ENCODE measurements around the gene HMOX2.

HMOX2 gene

DNA sequence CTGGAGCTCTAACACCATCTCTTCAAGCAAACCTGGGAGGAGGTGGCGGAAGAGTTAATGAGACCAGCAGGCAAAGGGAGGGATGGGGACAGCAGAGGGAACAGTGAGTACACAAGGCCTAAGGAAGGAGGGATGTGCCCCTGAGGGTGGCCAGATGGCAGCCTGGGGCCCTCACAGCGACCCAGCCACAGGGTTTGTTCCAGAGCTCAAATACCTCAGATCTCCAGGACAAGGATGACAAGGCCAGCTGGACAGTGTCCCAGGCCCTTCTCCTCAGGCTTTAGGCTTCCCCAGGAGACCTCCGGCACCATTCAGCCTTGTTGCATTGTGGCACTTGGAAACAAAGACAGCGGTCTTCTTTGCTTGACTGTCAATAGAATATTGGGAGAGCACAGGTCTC is 47.5 kb downstream of the HMOX2 start:
- no peak for DNase-seq (ENCODE audit: low read depth in 2 of 2)

DNA sequence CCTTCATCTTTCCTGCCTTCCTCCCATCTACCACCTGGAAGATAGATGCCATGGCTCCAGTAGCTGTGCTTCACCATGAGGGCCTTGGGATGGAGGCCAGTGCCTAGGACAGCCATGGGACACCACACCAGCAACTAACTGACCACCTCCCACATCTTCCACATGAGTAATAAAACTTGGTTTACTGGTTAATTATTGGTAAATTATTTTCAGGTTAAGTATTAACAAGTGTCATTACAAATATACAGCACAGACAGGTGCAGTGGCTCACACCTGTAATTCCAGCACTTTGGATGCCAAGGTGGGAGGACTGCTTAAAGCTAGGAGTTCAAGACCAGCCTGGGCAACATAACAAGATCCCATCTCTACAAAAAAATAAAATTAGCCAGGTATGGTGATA is 48.4 kb downstream of the HMOX2 start:
- DNase-seq (ENCODE audit: low read depth in 2 of 2), result no peak

DNA sequence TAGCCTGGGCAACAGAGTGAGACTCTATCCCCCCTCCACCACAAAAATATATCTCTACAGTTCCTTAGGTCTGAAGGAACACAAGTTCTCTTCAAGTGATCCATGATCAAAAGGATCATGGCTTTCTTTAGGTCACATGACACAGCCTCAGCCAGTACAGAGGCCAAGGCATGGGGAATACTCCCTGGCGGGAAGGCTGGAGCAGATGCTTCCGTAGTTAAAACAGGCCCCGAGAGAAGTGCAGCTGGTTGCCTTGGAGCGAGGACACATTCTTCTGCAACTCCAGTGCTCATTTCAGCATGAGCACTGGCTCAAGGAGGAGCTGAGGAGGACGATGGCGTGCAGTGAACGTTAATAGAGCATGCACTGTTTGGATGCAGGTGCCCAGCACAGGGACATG is 48.9 kb downstream of the HMOX2 start:
- no peak for DNase-seq (ENCODE audit: low read depth in 2 of 2)

DNA sequence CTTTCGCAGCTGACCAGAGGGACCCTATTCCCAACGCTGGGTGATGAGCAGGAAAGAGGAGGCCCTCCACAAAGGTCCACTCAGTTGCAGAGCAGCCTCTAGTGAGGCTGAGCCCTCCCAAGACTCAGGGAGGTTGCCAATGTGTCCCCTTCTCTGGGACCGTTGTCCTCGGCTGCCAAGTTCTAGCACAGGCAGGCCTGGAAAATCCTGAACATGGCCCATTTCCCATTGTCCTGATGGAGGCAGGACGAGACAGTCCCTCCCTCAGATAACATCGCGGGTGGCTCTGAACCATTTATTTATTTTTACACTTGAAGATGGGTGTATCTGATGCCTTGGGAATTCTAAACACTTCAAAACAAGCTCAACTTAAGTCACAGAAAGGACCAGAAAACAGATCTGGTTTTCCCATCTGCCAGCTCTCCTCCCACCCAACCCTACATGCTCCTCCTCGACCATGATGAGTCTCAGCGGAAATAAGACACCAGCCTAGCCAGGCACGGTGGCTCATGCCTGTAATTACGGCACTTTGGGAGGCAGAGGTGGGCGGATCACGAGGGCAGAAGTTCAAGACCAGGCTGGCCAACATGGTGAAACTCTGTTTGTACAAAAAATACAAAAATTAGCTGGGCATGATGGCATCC is 49.6 kb downstream of the HMOX2 start:
- no peak for DNase-seq (ENCODE audit: low read depth in 2 of 2)

DNA sequence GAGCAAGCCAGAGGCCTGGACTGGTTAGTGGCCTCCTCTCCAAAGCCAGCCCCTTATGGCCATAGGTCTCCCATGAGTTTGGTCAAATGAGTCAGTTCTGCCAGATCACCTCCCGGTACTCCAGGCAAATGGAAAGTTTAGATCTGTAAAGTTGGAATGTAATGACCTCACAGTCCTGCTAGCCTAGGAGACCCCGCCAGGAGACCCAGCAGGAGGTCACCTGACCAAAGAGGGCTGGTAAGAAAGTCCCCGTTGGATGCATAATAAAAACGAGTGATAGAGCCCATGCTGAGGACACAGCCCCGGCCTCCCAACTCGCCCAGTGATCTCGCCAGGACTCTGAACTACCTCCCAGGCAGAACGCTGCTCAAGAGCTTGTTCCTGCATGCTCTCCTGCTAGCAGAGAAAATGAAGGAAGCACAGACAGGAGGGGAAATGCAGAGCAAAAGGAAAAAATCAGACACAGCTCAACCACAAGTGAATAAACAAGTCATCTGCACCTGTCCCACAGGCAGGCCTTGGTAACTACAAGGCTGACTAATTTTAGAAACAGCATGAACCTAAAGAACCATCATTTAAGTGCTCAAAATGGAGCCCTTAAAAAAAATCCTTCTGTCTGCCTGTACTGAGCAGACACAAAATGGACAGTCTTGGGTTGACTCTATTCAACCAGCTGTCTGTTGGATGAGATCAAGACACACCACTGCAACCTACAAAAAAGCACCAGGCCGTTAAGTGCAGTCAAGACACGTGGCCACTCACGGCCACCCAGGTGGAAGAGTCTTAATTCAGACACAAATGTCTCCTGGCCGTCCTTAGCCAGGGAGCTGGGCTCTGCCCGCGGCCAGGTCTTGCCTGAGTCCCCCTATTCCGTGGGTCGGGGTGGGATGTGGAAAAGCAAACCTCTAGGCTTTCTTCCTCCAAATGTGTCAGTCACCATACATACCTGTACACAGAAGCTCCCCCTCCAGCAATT is 53.2 kb downstream of the HMOX2 start:
- no peak for DNase-seq (ENCODE audit: low read depth in 2 of 2)

DNA sequence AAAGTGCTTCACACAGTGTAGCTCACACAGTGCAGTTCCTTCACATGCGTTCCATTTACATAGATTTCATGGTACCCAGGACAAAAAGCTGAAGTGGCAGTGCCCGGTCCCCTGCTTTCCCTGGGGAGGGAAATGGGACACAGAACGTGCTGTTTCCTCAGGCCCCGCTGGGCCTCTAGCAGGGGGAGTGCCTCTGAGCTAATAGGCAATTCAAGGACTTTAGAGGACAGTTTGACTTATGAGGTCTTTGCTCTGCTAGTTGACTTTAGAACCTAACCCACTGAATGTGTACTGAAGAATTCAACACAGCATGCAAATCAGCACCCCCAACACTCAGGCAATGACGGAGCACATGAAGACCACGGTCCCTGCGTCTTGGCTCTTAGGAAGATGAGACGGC is 55.6 kb downstream of the HMOX2 start:
- DNase-seq (ENCODE audit: low read depth in 2 of 2), result no peak

DNA sequence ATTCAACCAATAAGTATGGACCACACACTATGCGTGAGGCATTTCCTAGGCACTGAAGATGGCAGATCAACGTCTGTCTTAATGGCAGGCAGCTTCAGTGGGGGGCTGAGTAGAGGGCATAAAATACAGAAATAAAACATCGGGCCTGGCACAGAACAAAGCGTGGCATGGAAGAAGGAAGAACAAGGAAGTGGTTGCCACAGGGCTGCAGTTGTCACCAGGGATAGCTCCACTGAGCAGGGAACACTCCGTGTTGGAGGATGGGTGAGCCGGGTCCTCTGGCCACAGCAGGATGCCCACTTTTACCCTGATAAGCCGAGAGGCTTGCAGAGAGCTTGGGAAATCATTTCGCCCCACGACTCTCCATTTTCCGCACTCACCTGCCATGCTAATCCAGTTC is 56.0 kb downstream of the HMOX2 start:
- no peak for DNase-seq (ENCODE audit: low read depth in 2 of 2)

DNA sequence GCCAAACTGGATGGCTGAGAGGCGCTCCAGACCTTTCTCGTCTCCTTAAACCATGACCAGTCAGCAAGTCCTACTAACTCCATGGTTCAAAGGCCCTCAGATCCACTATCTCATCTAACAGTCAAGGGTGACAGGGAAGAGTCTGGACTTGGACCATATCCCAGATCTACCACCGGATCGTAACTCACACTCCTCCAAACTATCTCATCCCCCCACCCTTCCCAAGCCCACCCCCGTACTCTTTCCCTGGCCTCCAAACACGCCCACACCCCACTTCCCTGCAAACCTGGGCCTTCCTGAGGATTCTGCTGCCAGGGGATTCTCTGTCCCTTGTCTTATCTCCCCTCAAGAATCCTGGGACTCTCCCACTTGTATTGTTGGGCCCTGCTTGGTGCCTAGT is 57.3 kb downstream of the HMOX2 start:
- DNase-seq (ENCODE audit: low read depth in 2 of 2), result no peak

DNA sequence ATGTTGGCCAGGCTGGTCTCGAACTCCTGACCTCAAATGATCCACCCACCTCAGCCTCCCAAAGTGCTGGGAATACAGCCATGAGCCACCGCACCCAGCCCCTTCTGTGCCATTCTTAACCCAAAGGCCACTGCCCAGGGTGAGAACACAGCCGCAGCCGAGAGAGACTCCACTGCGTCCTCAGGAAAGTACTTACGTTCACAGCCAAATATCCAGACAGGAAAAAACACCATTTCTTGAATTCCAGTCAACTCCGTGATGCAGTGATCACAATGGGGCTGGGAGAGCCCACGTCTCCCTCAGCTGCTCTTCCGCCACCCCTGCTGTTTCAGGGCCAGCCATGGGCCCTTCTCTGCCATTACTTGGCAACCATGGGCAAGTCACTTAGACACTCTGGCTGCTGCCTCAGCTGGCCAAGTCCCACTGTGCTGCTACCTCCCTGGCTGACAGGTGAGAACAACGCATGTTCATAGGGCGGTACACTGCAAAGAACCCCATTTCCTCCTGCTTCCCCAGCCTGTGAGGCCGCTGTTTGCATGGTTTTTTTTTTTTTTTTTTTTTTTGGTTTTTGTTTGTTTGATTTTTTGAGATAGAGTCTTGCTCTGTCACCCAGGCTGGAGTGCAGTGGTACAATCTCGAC is 58.1 kb downstream of the HMOX2 start:
- no peak for DNase-seq (ENCODE audit: low read depth in 2 of 2)

DNA sequence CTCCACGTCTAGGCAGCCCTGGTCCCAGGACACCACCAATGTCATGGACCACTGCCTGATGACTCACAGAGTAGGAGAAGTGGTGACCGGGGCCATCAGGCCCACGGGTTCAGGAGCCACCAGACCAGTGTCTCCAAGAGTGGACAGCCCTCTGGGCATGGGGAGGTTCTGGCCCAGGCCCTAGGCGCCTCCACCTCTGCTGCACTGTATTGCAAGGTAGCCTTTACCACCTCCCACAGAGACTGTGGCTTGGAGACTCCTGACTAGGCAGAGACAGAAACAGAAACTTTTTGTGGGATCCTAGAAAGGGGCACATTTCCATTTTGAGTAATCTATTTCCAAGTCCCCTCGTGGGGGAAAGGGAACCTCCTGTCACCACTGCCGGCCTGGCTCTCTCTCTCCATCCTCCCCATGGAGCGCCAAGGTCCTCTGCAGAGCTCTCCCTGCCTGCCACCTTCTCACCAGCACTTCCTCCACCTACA is 59.5 kb downstream of the HMOX2 start:
- DNase-seq (ENCODE audit: low read depth in 2 of 2), result no peak

DNA sequence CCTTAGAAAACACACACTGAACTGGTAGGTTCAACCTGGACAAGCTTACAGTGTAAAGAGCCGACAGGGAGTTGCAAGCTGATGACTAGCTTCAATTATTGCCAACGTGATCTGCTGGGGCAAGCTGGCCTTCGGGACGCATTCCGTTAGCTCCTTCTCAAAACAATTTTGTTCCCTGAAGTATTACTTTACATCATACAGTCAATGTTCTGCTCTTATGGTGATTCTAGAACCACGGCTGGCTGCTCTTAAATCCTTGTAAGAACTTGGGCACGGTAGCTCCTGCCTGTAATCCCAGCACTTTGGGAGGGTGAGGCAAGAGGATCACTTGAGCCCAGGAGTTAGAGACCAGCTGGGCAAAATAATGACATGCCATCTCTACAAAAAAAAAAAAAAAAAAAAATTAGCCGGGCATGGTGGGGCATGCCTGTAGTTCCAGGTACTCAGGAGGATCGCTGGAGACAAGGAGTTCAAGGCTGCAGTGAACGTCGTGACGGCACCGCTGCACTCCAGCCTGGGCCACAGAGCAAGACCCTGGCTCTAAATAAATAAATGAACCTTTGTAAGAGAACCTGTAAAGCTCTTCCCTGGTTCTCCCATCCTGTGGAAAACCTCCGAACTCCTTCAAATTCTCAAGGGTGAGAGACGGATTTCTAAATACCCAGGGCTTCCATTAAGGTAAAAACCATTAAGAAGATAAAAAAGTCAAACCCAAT is 60.4 kb downstream of the HMOX2 start:
- no peak for DNase-seq (ENCODE audit: low read depth in 2 of 2)

DNA sequence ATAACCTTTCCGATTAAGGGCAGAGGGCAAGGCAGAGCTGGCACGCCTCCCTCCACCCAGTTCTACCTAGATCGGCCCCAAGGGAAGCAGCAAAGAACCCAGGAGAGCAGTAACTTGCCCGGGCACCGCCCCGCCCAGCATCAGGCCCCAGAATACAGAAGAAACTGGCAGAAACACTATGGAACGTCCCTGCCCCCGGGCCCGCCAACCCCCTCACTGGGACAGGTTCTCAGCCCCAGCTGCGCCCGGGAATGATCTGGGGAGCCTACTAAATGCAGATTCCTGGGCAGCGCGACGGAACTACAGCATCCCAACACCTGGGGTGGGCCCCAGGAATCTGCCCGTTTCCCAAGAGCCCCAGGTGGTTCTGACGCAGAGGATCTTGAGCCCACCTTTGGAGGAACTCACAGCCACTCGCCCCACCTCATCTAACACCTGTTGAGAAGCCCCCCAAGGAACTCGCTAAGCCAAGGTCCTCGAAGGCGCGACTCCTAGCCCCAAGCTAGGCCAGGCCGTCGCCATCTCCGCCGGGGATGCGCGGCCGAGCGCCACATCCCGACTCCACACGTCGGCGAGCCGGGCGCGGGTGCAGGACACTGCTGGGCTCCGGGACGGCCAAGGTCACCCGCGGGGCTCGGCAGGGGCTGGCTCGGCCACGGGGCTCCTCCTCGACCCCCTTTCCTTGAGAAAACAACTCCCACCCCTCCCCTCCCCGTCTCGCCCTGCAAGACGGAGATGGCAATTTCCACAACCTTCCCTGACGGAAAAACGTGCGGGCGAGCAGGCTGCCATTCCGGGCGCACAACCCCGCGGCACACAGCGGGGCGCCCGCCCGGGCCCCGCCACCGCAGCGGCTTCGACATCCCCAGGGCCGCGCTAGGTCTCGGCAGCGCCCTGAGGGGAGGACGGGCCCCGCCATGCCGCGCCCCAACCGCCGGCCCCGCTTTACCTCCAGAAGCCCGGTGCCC is 61.5 kb downstream of the HMOX2 start:
- DNase-seq (ENCODE audit: low read depth in 2 of 2), result no peak

DNA sequence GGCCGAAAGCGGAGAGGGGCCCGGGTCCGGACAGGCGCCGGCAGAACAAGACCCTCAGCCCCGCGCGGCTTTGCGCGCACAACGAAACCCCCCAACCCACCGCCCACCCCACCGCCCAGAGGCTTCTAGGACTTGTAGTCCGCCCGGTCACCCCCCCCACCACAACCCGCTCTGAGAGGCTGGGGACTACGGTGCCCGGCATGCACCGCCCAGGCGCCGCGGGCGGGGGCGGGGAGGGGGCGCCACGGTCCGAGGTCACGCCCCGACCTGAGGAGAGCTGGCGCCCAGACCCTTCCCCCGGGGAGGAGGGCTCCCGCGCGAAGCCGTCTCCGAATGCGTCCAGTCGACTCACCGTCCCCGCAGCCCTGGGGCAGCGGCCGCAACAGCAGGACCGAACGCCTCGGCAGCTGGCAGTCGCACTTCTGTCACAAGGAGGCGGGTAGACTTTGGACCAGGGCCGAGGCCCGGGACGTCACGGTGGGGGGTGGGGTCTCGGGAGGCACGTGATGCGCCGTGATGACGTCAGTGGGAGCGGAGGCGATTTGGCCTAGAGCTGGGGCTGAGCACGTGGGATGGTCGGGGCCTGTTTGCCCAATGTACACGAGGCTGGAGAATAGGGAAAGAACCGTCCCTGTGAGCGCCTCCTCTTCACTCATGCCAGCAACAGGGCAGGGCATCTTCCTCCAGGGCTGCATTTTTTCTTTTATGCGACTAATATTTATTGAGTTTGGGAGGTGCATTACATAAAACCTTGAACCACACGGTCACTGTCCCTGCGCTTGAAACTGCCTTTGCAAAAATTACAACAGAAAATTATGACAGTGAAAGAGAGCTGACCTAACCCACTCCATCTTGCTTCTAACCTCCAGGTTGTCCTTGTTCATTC is 62.4 kb downstream of the HMOX2 start, which contains the start of gene CDIP1:
Gene CDIP1, minus strand, starts transcription at position 424 of the 886 bp plus-strand sequence. CDS start 24,643 bp downstream, outside the sequence.
- DNase-seq (ENCODE audit: low read depth in 2 of 2), result peak; percentile 96 to 98

DNA sequence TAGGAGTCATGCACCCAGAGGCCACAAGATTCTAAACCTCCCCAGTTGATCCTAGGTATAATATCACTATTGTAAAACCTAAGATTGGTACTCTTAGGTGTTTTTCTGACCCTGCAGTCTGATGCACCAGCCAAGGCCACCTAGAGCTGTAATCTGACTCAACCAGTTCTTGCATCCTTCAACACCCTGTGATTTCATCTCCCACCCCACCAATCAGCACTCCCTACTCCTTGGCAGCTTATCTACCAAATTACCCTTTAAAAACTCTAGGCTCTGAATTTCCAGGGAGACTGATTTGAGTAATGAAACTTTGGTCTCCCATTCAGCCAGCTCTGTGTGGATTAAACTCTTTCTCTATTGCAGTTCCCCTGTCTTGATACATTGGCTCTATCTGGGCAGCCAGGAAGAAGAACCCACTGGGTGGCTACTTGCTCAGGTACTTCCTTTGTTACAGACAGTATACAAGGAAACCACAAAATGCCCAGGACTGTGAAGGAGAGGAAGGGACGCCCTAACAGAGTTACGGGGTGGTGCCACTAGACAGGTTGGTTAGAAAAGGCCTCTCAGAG is 63.6 kb downstream of the HMOX2 start:
- no peak for DNase-seq (ENCODE audit: low read depth in 2 of 2)

DNA sequence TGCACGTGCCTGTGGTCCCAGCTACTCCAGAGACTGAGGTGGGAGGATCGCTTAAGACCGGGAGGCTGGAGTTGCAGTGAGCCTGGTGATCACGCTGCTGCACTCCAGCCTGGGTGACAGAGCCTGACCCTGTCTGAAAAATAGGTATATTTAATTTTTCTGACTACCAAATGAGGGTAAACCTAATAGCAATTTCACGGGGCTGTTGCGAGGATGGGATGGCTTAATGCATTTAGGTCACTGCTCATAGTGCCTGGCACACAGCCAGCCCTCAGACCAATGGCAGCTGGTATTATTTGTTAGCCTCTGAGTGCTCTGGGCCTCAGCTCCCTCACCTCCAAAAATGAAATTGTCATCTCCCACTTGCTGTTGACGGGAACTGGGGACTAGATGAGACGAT is 68.3 kb downstream of the HMOX2 start:
- no peak for DNase-seq (ENCODE audit: low read depth in 2 of 2)

DNA sequence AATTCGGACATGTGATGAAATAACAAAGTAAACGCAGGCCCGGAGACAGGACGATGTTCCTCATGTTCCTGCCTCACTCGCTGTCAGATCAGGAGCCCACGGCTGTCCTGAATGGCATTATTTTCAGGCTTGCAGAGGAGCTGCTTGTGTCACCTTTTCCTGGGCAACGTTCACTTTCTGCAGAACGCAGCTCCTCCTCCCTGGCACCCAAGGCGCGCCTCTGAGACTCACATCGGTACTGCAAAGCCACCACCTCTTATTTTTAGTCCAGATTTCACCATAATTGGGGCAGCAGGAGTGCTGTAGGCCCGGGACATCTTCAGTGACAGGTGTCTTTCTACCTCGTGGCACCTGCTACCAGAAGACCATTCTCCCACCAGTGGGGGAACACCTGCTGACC is 71.9 kb downstream of the HMOX2 start:
- no peak for DNase-seq (ENCODE audit: low read depth in 2 of 2)

DNA sequence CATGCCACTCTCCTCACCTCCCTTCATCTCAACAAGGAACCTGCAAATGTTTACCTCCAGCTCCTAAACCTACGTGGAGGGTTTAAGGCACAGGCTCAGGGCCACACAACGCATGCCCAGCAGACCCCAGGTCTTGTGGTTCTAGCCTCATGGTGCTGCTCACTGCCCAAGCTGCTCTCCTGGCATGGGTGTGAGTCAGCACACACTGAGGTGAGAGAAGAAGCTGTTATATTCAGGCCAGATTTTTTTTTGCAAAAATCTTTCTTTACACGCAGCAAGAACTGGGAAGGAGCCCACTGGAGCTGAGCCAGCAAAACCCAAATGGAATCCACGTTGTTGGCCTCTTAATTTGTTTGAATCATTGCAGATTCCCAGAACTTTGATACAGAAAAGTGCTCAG is 74.4 kb downstream of the HMOX2 start:
- DNase-seq (ENCODE audit: low read depth in 2 of 2), result no peak

DNA sequence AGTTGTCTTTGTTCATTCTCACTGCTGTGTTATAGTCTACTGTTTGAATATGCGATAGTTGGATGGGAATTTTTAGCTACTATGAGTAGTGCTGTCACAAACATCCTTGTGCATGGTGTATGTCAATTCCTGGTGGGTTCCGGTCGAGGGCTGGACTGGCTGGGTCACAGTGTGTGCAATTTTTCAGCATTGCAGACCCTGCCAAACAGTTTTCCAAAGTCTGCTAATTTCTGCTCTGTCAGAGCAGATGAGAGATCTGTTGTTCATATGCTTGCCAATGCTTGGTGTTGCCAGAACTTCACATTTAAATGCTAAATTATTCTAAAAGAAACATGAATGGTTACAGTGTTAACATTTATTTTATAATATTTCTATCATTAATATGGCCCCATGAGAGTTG is 76.3 kb downstream of the HMOX2 start:
- DNase-seq (ENCODE audit: low read depth in 2 of 2), result no peak

DNA sequence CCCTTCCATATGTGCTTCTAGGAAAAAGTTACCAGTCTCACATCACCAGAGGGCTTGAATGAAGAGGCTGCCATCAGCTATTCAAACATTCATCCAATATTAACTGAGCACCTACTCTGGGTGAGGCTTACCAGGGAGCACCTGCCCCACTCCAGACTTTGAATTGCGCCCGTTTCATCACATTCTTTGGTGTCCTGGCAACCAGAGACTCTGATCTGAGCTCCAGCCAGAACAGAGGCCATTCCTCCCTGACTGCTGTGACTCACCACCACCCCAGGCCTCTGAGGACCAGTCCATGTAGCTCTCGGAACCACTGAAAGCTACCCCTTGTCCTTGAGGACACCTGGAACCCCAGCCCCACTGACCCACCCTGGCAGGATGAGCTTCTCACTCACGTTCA is 79.9 kb downstream of the HMOX2 start, which contains the start of gene C16orf96:
Gene C16orf96, plus strand, starts transcription at position 229 of the 400 bp plus-strand sequence. Its CDS starts 150 bp downstream, at position 379.
- DNase-seq (ENCODE audit: low read depth in 2 of 2), result no peak

Data from stimulated activated CD8-positive, alpha-beta memory T cell treated with anti-CD3 and anti-CD28 coated beads, Interleukin-2, amount 100 ng/mL, for 48 hours (primary cell).